GM12801 (cell line): ENCODE results near the gene ARFGAP3.

Experiments used
- CTCF ChIP-seq: IDR thresholded peaks from one replicate; pipeline ENCODE4 v1.5.1; 2011; ENCODE audit warnings: control low read depth; ENCODE audit not compliant: insufficient read length; ENCODE audit errors: extremely low read depth

The ARFGAP3 gene

DNA sequence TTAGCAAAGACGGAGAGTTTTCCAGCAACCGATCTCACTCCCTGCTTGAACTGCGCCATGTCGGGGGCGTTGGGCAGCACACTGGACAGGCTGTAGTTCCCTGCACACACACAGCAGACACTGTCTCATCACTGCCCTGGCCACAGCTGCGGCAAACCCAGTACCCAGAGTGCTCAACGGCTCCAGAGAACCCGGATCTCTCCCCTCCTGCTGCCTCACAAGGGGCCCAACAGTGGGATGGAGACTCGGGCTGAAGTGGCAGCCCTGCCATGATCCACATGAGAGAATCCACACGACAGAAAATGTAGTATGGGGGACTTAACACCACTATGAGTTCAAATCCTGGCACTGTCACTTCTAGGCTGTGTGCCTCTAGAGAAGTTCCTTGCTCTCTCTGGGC is 58.0 kb downstream of the ARFGAP3 start:
- TF ChIP-seq CTCF, result no peak

GRCh38 chr22:42797011-42797410 is 60.1 kb downstream of the ARFGAP3 start:
- TF ChIP-seq CTCF, result no peak

DNA sequence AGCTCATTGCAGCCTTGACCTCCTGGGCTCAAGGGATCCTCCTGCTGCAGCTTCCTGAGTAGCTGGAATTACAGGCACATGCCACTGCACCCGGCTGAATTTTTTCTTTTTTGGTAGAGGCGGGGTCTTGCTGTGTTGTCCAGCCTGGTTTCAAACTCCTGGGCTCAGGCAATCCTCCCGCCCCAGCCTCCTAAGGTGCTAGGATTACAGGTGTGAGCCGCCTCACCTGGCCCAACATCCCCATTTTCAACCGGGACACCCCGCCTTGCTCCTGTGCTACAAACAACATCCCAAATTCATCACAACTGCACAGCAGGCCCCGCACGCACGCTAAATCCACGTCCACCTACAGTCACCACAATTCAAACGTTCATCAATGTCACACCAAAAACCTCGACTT is 61.0 kb downstream of the ARFGAP3 start:
- no peak for TF ChIP-seq CTCF

GRCh38 chr22:42794551-42795510 is 62.2 kb downstream of the ARFGAP3 start:
- TF ChIP-seq CTCF, result no peak

GRCh38 chr22:42793848-42794405 is 63.1 kb downstream of the ARFGAP3 start:
- no peak for TF ChIP-seq CTCF

GRCh38 chr22:42792909-42793847 is 63.9 kb downstream of the ARFGAP3 start:
- no peak for TF ChIP-seq CTCF

GRCh38 chr22:42792453-42792908 is 64.6 kb downstream of the ARFGAP3 start:
- no peak for TF ChIP-seq CTCF
